GM18861 (cell line): Measurements from ENCODE around the gene EFEMP2.
A peak's percentile ranks its signal among the peaks of the same experiment; 100 is the strongest.
"Not testable (repeated sequence)": the region's sequence is repeated elsewhere in the genome, so short reads cannot be mapped to it uniquely, and the experiment has no call there.

Experiments
- ATAC-seq: cut with Tn5 transposase; IDR thresholded peaks from one replicate; pipeline ENCODE4 v1.9.1; 2021; ENCODE audit not compliant: unreplicated experiment

The EFEMP2 gene

DNA sequence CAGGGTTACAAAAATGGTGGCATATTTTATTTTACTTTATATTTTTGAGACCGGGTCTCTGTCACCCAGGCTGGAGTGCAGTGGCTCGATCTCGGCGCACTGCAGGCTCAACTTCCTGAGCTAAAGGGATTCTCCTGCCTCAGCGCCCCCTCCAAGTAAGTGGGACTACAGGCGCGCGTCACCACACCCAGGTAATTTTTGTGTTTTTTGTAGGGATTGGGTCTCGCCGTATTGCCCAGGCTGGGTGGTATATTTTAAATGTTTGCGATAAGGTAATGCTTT lies 28.2 kb upstream of the EFEMP2 start:
- no peak for ATAC-seq

DNA sequence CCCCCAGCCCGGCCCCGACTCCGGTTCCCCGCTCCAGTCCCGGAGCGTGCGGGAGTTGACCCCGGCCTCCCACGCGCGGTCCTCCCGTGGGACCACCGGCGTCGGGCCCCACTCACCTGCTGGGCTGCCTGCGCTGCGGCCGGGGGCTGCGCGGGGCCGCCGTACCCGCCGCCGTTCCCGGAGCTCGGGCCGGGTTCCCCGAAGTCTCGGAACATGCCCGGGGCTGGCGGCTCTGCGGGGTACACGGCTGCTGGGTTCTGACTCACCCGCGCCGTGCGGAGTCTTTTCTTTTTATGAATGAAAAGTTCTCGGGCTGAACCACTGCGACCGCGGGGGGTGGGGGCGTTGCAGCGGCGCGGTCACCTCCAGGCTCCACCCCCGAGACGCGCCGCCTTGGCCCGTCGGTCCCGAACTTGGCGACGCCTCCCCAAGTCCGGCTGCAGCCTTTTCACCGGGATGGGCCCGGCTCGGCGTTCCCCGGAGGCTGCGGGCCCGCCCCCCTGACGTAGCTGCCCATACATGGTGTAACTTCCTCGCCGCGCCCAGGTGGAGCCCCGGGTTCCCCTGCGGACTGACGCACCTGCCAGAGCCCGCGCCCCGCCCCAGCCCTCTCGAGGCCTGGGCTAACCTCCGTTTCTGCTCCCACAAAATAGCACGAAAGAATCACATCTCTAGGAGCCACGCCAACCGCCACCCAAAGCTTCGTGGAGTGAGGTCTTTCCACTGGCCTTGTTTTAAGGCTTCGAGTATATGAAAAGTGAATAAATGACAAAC lies 27.7 kb upstream of the EFEMP2 start, which contains the start of gene FOSL1:
FOSL1 (minus strand) TSS at position 264 of the 774 bp plus-strand sequence; CDS start at position 215, 49 bp downstream.
- ATAC-seq = peak; percentile 80

DNA sequence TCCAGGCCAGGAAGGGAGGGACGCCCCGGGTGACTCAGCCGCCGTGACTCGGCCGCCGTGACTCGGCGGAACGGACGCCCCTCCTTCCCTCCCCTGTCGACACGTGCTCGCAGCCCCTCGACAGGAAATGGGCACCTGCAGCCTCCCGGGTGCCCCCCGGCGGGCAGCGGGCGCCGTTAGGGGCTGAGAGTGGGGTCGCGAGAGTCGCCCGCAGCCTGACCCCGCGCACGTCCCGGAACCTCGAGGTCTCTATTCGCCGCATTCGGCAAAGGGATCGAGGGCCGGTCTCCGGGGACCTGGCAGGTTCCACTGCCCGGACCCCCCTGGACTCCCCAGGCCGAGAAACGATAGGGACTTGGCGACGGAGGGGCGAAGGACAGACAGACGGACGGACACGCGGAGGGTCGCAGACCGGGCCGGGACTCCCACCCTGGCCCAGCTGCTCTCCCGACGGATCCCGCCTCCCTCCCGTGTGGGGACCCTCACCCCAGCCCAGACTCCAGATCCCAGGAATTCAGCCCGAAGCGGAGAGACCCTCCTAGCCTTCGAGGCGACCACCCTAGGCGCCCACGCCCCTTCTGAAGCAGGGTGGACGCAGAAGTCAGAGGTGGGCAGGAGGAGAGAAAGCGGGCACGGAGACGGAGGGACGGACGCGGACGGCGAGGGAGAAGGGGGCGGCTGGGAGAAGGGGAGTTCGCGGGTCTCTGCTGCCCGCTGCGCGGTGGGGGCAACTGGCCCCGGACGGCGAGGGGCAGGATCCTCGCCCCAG lies 26.9 kb upstream of the EFEMP2 start:
- ATAC-seq = no peak

DNA sequence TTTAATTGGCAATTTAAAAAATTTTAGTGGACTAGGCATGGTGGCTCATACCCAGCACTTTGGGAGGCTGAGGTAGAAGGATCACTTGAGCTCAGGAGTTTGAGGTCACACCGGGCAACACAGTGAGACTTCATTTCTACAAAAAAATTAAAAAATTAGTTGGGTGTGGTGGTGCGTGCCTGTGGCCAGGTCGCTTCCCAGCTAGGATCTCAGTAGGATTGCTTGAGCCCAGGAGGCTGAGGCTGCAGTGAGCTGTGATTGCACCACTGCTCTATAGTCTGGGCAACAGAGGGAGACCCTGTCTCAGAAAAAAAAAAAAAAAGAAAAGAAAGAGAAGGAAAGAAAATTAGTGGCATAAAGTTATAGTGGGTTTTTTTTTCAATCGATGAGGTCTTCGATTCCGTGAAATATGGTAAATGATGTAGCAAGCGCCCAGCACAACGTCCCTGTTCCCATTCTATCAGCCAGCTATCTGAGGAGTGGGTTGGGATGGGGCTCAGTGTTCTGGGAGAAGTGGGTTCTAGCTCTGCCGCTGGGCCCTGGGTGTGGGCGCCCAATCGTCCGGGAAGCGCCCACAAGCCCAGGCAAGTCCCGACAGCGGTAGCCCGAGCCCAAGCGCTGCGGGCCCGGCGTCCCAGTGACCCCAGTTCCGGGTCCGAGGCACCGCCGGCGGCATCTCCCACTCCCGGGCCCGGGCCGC lies 26.2 kb upstream of the EFEMP2 start:
- no peak for ATAC-seq

DNA sequence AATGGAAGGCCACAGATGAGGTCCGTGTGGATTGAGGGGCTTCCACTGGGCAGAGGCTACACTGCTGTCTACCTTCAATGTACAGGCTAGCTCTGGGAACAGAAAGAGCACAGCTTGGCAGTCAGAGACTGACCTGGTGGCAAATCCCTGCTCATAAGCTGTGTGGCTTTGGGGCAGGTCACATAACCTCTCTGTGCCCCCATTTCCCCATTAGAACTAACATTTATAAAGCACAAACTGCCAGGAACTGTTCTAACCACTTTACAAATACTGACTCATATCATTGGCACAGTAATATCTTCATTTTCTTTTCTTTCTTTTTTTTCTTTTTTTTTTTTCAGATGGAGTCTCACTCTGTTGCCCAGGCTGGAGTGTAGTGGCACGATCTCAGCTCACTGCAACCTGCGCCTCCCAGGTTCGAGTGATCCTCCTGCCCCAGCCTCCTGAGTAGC lies 24.4 kb upstream of the EFEMP2 start:
- no peak for ATAC-seq

DNA sequence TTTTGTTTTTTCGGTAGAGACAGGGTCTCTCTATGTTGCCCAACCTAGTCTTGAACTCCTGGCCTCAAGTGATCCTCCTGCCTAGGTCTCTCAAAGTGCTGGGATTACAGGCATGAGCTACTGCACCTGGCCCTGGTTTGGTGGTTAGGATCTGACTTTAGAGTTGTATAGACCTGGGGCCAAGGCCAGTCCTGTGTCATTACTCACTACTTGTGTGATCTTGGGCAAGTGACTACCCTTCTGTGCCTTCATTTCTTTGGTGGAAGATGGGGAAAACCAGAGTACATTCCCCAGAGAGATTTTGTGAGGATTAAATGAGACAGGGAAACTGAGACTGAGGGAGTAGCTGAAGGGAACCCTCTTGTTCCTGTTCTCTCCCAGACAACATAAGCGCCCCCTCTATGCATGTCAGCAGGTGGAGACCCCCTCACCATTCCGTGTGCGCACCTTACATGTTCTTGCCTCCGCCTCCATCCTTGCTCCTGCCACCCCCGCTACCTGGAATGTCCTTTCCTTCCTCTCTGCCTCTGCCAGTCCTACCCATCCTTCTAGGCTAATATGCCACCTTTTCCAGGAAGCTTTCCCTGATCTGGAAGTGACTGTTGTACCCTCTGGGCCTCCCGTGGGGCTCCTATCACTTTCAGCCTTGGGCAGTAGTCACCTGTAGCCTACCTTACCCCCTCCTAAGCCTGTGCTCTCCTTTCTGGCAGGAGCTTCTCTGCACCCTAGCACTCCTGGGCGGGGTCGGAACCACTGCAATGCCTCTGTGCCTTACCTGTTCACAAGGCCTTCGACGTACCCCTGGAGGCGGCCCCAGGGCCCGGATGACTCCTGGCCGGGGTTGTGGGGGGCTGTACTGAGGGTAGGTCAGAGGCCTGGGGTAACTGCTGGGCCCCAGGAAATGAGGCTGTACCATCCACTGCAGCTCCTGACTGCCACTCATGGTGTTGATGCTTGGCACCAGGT lies 23.7 kb upstream of the EFEMP2 start:
- ATAC-seq = no peak

DNA sequence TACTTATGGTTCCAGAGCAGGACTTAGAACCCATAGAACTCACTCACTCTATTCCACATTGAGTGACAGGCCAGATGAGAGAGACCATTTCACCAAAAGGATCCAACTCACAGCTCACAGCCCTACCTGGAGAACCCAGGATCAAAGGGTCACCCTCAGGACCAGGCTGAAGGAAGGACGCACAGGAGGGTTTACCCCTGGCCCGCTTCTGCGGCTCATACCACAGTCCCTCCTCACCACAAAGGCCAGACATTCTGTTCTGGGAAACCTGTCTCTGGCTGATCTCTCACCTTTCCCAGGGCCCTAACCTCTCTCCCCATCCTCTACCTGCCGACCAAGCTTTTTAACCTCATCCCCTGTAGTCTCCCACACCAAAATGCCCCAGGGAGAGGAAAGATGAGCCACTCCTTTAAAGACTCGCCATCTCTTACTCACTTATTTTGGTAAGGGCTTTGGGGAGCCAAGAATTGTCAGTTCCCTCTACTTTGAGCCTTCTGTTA lies 22.9 kb upstream of the EFEMP2 start:
- no peak for ATAC-seq

DNA sequence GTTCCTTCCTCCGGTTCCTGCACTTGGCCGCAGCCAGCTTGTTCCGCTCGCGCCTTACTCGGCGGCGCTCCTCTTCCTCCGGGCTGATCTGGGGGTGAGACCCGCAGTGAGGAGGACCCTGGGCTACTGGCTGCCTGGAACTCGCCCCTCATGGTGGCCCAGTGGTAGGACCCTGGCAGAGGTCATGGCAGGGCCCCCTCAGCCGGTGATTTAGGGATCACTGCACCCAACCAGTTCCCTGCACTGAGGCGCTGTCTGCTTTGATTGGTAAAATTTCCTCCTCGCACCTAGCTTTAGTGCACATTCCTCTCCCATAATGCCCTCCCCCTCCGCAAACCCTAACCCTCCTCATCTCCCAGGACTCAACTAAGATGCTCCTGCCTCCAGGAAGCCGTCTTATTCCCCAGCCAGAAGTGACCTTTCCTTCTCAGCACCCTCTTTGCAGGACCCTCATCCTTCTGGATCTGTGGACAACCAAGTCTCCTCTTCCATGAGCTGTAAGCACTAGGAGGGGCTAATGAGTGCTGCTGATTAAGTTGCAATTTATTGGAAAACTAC lies 21.5 kb upstream of the EFEMP2 start:
- ATAC-seq = no peak

DNA sequence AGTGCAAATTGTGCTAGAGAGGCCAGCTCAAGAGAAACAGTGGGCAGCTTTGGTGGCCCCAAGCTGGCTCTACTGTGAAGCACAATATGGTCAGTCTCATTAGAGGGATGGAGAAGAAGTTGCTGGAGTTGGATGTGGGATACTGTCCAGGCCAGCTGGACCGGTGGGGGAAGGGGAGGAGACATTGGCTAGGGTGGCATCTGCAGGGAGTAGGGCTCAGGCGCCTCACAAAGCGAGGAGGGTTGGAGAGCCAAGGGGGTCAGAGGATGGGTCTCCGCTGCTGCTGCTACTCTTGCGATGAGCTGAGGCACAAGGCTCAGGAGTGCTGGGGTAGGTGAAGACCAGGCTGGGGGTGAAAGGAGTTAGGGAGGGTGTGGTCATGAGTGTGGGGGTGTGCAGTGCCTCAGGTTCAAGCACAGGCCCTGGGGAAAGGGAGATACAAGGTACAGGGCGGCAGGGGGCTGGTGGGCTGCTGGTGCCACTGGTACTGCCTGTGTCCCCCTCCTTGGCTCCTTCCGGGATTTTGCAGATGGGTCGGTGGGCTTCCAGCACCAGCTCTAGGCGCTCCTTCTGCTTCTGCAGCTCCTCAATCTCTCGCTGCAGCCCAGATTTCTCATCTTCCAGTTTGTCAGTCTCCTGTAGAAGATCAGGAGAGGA lies 20.2 kb upstream of the EFEMP2 start:
- ATAC-seq = no peak

DNA sequence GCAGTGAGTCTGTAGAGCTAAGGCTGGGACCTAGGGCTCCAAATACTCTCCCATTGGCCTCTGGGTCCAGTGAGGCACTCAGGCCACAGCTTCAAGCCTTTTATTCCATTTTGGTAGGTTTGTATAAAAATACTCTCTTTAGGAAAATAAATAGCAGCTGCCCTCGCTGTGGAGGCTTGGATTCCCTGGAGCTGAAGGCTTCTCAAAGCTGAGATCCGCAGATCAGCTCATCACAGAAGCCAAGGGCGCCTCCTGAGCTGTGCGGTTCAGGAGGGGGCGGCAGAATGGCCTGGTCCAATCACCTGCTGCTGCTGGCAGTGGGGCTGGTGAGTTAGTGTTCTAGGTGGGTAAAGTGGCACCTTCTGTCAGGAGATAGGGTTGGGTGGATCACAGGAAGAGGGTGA lies 19.5 kb upstream of the EFEMP2 start:
- not testable (repeated sequence) for ATAC-seq

DNA sequence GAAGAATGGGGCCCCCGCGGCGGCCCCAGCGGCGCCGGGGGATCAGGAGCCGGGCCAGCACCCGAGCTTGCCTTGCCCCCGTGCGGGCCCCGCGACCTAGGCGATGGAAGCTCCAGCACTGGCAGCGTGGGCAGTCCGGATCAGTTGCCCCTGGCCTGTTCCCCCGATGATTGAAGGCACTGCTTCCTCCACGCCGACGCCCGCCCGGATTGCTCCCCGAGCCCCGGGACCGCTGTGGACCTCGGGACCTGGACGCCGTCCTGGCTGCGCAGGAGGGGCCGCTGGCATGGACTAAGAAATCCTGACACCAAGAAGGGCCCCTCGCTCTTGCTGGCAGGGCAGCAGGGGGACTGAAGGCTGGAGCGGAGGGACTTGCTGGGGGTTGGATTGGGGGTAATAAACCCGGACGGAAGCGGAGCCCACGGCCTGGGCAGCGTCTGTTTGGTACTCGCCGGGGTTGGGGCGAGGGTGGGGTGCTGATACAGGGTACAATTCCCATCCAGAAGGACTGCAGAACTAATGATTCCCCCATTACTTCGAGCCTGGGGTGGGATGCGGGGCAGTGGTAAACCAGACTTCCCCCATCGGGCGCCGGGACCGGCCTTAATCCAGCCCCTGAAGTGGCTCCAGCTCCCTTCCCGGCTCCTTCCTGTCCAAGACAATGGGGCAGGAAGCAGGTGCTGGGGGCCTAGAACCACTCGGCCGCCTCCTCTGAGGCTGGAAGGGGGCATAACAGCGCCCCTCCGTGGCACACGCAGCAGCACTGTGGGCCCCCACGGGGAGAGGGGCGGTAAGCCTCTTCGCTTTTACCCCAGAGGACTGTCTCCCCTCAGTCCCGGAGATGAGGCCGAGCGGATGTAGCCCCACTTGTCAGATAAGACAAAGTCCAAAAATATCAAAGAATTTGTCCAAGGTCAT lies 18.9 kb upstream of the EFEMP2 start:
- no peak for ATAC-seq

DNA sequence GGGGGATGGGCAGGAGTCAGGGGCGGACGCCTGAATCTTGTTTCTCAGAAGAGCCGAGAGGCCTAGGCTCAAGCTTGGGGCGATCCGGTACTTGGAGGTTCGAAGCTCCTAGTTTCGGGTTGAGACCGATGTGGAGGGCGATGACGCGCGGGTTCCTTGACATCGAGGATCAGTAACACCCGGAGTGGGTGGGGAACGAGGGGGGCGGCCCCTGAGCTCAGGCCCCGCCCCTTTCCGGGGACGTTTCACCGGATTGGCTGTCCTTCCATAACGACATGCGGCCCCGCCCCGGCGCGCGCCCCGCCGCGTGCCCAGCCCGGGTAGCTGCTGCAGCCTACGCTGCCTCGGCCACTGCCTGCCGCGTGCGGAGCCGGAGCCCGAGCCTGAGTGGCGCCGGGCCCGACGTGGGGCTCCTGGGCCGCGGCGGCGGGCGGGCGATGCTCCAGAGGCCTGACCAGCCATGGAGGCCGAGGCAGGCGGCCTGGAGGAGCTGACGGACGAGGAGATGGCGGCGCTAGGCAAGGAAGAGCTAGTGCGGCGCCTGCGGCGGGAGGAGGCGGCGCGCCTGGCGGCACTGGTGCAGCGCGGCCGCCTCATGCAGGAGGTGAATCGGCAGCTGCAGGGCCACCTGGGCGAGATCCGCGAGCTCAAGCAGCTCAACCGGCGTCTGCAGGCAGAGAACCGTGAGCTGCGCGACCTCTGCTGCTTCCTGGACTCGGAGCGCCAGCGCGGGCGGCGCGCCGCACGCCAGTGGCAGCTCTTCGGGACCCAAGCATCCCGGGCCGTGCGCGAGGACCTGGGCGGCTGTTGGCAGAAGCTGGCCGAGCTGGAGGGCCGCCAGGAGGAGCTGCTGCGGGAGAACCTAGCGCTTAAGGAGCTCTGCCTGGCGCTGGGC lies 18.0 kb upstream of the EFEMP2 start, which contains the start of gene CCDC85B:
CCDC85B (plus strand) TSS at position 350 of the 895 bp plus-strand sequence; CDS start at position 461, 111 bp downstream.
- ATAC-seq = peak; percentile 50

DNA sequence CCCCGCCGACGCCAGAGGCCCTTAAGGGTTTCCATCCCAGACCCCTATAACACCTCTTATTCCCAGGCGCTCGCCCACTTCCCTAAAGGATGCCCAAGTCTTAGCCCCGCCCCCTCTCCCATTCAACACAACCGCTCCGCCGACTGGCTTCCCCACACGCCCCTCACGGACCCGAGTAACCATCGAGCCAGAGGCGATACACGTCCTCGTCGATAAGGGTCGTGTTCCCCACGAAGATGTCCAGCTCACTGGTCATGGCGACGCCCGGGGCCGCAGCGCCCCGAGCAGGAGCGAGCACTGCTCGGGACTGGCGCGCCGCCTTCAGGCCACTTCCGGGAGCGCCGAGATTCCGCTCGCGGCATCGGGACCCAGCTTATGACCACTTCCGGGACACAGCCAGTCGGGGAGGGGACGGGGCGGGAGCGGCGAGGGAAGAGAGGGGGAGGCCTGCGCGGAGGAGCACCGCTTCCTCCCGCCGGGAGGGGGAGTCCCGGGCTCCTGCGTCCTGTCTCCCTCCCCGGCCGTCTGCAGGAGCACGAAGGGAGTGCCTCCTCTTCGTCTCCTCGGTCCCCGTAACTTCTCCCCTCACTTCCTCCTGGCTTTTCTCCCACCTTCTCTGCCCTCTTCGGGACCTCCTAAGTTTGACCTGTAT lies 15.7 kb upstream of the EFEMP2 start, which contains the start of gene FIBP:
FIBP (minus strand) TSS at position 309 of the 652 bp plus-strand sequence; CDS start at position 256, 53 bp downstream.
- ATAC-seq = no peak

DNA sequence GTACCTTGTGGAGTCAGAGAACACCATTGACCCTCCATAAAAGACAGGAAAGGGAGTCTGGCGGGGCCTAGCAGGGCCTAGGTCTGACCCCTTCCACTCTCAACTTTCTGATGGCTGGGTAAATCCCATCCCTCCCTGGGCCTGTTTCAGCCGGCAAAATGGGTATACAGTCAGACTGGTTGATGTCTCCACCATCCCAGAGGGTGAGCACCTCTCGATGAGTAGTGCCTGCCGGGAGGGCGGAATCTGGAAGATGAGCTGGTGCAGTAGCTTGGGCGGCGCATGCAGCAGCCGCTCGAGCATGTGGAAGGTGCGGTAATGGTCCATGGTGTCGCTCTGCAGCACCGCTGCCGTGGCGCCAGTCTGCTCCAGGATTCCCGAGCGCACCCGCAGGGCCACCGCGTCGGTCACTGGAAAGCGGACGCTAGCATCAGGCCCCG lies 15.1 kb upstream of the EFEMP2 start:
- no peak for ATAC-seq

DNA sequence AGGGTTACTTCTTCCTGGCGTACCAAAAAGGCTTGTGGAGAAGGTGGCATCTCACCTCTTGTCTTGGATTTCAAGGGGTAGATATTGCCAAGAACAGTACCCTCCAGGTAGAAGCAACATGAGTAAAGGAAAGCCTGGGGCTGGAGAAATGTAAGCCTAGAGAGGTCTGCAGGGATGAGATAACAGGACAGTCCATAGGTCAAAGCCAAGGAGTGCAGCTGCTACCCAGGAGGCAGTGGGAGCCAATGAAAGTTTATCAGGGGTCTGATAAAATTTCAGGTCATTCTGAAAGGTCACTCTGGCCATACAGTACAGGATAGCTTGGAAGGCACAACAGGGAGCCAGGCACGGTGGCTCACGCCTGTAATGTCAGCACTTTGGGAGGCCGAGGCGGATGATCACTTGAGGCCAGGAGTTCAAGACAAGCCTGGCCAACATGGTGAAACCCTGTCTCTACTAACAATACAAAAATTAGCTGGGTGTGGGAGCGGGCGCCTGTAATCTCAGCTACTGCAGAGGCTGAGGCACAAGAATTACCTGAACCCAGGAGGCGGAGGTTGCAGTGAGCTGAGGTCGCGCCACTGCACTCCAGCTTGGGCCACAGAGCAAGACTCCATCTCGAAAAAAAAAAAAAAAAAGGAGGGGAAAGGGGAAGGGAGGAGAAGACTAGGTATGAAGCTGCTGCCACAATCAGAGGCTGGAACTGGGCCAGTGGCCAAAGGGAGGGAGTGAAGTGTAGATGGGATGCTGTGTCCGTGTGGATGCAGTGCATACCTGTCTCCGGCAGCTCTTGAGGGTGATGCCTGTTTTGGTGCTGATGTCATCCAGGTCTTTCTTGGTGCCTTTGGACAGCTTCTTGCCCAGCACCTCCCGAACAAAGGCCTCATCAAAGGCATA lies 14.5 kb upstream of the EFEMP2 start:
- no peak for ATAC-seq
